ENCODE measurements around the gene NRP1. TPM values are rescaled to one million over a fixed set of nuclear protein-coding genes. Genes with fewer than 3 reads are reported as not detected.
A peak's percentile ranks its signal among the peaks of the same experiment; 100 is the strongest.

NRP1 gene
- total RNA-seq, 4 donors from 2014 or later: 45.7 to 90.0 (median 57.7) TPM

- Histone ChIP-seq H3K4me3 (no peak overlapping the region), H3K27ac (peak overlapping the region in 1 of 4 donors; percentile 49), H3K36me3 (no peaks in the 10 kb centered on the region), H3K4me1 (peaks cover 0 to 42% (median 3%) of the 10 kb centered on the region in 4 donors), H3K27me3 (no peaks in the 10 kb centered on the region), H3K9me3 (no peaks in the 10 kb centered on the region)
- TF ChIP-seq CTCF (IDR thresholded peaks at IDR 0.05) (no peak), POLR2A (IDR thresholded peaks at IDR 0.05) (no peak), EP300 (IDR thresholded peaks at IDR 0.05) (no peak)
- 92% methylated on average over 3 of the region's 3 CpGs for WGBS, 2 donors
- no peak for DNase-seq (ENCODE audit: low spot score in 2 of 2)
Measured at GRCh38 chr10:33235951-33236350, 98.5 kb downstream of the NRP1 start.

GRCh38 chr10:33235251-33235884 lies 99.1 kb downstream of the NRP1 start:
- WGBS, 2 donors: 52 to 53% methylated on average over 8 of the region's 8 CpGs
- peaks cover 0 to 36% (median 3%) of the 10 kb centered on the region in 4 donors for H3K4me1 ChIP-seq
- no peaks in the 10 kb centered on the region for H3K9me3 ChIP-seq
- H3K27ac ChIP-seq: peak overlapping the region in 2 of 4 donors; percentile 3 to 49
- H3K27me3 ChIP-seq: no peaks in the 10 kb centered on the region
- no peak overlapping the region for H3K4me3 ChIP-seq
- no peaks in the 10 kb centered on the region for H3K36me3 ChIP-seq
- no peak for DNase-seq (ENCODE audit: low spot score in 2 of 2)
- TF ChIP-seq EP300 (IDR thresholded peaks at IDR 0.05) (no peak), POLR2A (IDR thresholded peaks at IDR 0.05) (no peak), CTCF (IDR thresholded peaks at IDR 0.05) (no peak)

GRCh38 chr10:33234831-33235237 lies 99.6 kb downstream of the NRP1 start:
- Histone ChIP-seq H3K36me3 (no peaks in the 10 kb centered on the region), H3K27ac (peak overlapping the region in 2 of 4 donors; percentile 3 to 49), H3K9me3 (no peaks in the 10 kb centered on the region), H3K27me3 (no peaks in the 10 kb centered on the region), H3K4me1 (peaks cover 0 to 37% (median 3%) of the 10 kb centered on the region in 4 donors), H3K4me3 (no peak overlapping the region)
- DNase-seq (ENCODE audit: low spot score in 2 of 2): no peak
- TF ChIP-seq POLR2A (IDR thresholded peaks at IDR 0.05) (no peak), CTCF (IDR thresholded peaks at IDR 0.05) (no peak), EP300 (IDR thresholded peaks at IDR 0.05) (no peak)
- whole genome bisulfite sequencing, 2 donors: 50 to 55% methylated on average over 1 of the region's 1 CpG

GRCh38 chr10:33233635-33234034 lies 100.8 kb downstream of the NRP1 start:
- DNase-seq (ENCODE audit: low spot score in 2 of 2): no peak
- Histone ChIP-seq H3K36me3 (no peaks in the 10 kb centered on the region), H3K27me3 (no peaks in the 10 kb centered on the region), H3K4me1 (peaks cover 0 to 41% (median 3%) of the 10 kb centered on the region in 4 donors), H3K27ac (no peak overlapping the region), H3K9me3 (no peaks in the 10 kb centered on the region), H3K4me3 (no peak overlapping the region)
- TF ChIP-seq POLR2A (IDR thresholded peaks at IDR 0.05) (no peak), EP300 (IDR thresholded peaks at IDR 0.05) (no peak), CTCF (IDR thresholded peaks at IDR 0.05) (no peak)
- 83 to 84% methylated on average over 3 of the region's 3 CpGs for WGBS, 2 donors

- H3K4me3 ChIP-seq: no peak overlapping the region
- H3K27me3 ChIP-seq: no peaks in the 10 kb centered on the region
- TF ChIP-seq POLR2A (IDR thresholded peaks at IDR 0.05): no peak
- TF ChIP-seq CTCF (IDR thresholded peaks at IDR 0.05): no peak
- no peak for TF ChIP-seq EP300 (IDR thresholded peaks at IDR 0.05)
- peaks cover 0 to 37% (median 3%) of the 10 kb centered on the region in 4 donors for H3K4me1 ChIP-seq
- no peak for DNase-seq (ENCODE audit: low spot score in 2 of 2)
- no peaks in the 10 kb centered on the region for H3K36me3 ChIP-seq
- no peaks in the 10 kb centered on the region for H3K9me3 ChIP-seq
- 81 to 91% methylated on average over 5 of the region's 5 CpGs for WGBS, 2 donors
- H3K27ac ChIP-seq: peak overlapping the region in 1 of 4 donors; percentile 41
Measured at GRCh38 chr10:33233221-33233620, 101.2 kb downstream of the NRP1 start.
